ENCODE results near the gene ARID5A. TPM values are rescaled to one million over a fixed set of nuclear protein-coding genes. Genes with fewer than 3 reads are reported as not detected.

ARID5A gene
- total RNA-seq, 1 donor from 2014 or later: 17.3 TPM

GRCh38 chr2:96514521-96514920 lies 22.0 kb upstream of the ARID5A start:
- no peak overlapping the region for H3K4me3 ChIP-seq

GRCh38 chr2:96517079-96517478 lies 19.5 kb upstream of the ARID5A start:
- no peak overlapping the region for H3K4me3 ChIP-seq
- no peak overlapping the region for H3K27ac ChIP-seq (replicated peaks)
- H3K4me1 ChIP-seq: no peaks in the 10 kb centered on the region
- no peaks in the 10 kb centered on the region for H3K36me3 ChIP-seq
- peaks cover 24% of the 10 kb centered on the region for H3K9me3 ChIP-seq (replicated peaks)
- DNase-seq: no peak
- H3K27me3 ChIP-seq (ENCODE audit: low read depth): no peaks in the 10 kb centered on the region
- intact Hi-C loops (cut with micrococcal nuclease): no loop called here
- TF ChIP-seq CTCF (IDR thresholded peaks at IDR 0.05; ENCODE audit: borderline replicate concordance): no peak

More at GRCh38 chr2:96514521-96514920, 22.0 kb upstream of the ARID5A start:
- intact Hi-C loops (cut with micrococcal nuclease): no loop called here
- H3K4me1 ChIP-seq: peaks cover 1% of the 10 kb centered on the region
- no peaks in the 10 kb centered on the region for H3K36me3 ChIP-seq
- peaks cover 4% of the 10 kb centered on the region for H3K27me3 ChIP-seq (ENCODE audit: low read depth)
- TF ChIP-seq CTCF (IDR thresholded peaks at IDR 0.05; ENCODE audit: borderline replicate concordance): no peak
- no peak for DNase-seq
- no peak overlapping the region for H3K27ac ChIP-seq (replicated peaks)
- H3K9me3 ChIP-seq (replicated peaks): peaks cover 16% of the 10 kb centered on the region

GRCh38 chr2:96520231-96520630 lies 16.3 kb upstream of the ARID5A start:
- no peak overlapping the region for H3K27ac ChIP-seq (replicated peaks)
- H3K27me3 ChIP-seq (ENCODE audit: low read depth): no peaks in the 10 kb centered on the region
- no peak for TF ChIP-seq CTCF (IDR thresholded peaks at IDR 0.05; ENCODE audit: borderline replicate concordance)
- H3K4me1 ChIP-seq: no peaks in the 10 kb centered on the region
- DNase-seq: no peak
- intact Hi-C loops (cut with micrococcal nuclease): no loop called here
- H3K9me3 ChIP-seq (replicated peaks): peaks cover 24% of the 10 kb centered on the region
- H3K36me3 ChIP-seq: no peaks in the 10 kb centered on the region
- H3K4me3 ChIP-seq: no peak overlapping the region

- no peak overlapping the region for H3K27ac ChIP-seq (replicated peaks)
- no peak for DNase-seq
- no peaks in the 10 kb centered on the region for H3K27me3 ChIP-seq (ENCODE audit: low read depth)
- intact Hi-C loops (cut with micrococcal nuclease): no loop called here
- H3K36me3 ChIP-seq: no peaks in the 10 kb centered on the region
- H3K4me1 ChIP-seq: no peaks in the 10 kb centered on the region
- no peak overlapping the region for H3K4me3 ChIP-seq
- H3K9me3 ChIP-seq (replicated peaks): peaks cover 24% of the 10 kb centered on the region
- no peak for TF ChIP-seq CTCF (IDR thresholded peaks at IDR 0.05; ENCODE audit: borderline replicate concordance)
These were observed 15.9 kb upstream of the ARID5A start for GRCh38 chr2:96520697-96521096.

GRCh38 chr2:96521219-96521618 lies 15.3 kb upstream of the ARID5A start:
- H3K4me3 ChIP-seq: no peak overlapping the region
- no peak overlapping the region for H3K27ac ChIP-seq (replicated peaks)
- H3K36me3 ChIP-seq: no peaks in the 10 kb centered on the region
- no peak for DNase-seq
- H3K9me3 ChIP-seq (replicated peaks): peaks cover 23% of the 10 kb centered on the region
- H3K27me3 ChIP-seq (ENCODE audit: low read depth): no peaks in the 10 kb centered on the region
- TF ChIP-seq CTCF (IDR thresholded peaks at IDR 0.05; ENCODE audit: borderline replicate concordance): no peak
- H3K4me1 ChIP-seq: no peaks in the 10 kb centered on the region
- intact Hi-C loops (cut with micrococcal nuclease): no loop called here

Data from left ventricle myocardium inferior (tissue), 1 donor.